ENCODE results near the gene MRTFB.

DNA sequence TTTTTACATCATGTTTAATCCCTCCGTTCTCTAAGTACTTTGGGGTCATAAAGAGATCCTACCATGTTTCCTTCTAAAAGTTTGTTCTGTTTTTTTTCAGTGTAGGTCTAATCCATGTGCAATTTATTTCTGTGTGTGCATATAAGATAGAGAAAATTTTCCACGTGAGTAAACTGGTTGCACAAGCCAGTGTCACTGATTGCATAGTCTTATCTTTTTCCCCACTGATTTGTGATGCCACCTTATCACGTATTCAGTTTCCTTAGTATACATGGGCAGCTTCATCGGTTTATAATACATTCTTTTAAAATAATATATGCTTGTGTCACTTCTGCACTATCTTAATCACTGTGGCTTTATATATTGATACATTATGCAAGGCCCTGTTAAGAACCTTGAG lies 49.2 kb downstream of the MRTFB start:
- TF ChIP-seq, protein P1, sequence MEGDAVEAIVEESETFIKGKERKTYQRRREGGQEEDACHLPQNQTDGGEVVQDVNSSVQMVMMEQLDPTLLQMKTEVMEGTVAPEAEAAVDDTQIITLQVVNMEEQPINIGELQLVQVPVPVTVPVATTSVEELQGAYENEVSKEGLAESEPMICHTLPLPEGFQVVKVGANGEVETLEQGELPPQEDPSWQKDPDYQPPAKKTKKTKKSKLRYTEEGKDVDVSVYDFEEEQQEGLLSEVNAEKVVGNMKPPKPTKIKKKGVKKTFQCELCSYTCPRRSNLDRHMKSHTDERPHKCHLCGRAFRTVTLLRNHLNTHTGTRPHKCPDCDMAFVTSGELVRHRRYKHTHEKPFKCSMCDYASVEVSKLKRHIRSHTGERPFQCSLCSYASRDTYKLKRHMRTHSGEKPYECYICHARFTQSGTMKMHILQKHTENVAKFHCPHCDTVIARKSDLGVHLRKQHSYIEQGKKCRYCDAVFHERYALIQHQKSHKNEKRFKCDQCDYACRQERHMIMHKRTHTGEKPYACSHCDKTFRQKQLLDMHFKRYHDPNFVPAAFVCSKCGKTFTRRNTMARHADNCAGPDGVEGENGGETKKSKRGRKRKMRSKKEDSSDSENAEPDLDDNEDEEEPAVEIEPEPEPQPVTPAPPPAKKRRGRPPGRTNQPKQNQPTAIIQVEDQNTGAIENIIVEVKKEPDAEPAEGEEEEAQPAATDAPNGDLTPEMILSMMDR (conservative IDR thresholded peaks at IDR 0.05; ENCODE audit: low read depth, low read length) = no peak
- TF ChIP-seq EZH2 (IDR thresholded peaks at IDR 0.05; ENCODE audit: borderline replicate concordance, low read depth, low read length, poor library complexity, severe bottlenecking) = no peak
